Activated T-cell treated with anti-CD3 and anti-CD28 coated beads for 1 hour (primary cell): ENCODE results near the gene PAXX.

Experiments
- DNase-seq: peaks from one replicate; pipeline ENCODE4 v3.0.0-alpha.2; 2020; ENCODE audit warnings: low read depth

PAXX gene

GRCh38 chr9:136952876-136953770 lies 39.1 kb upstream of the PAXX start:
- no peak for DNase-seq

GRCh38 chr9:136953771-136954269 lies 38.4 kb upstream of the PAXX start:
- DNase-seq = no peak

GRCh38 chr9:136954270-136955083 lies 37.7 kb upstream of the PAXX start:
- no peak for DNase-seq

- DNase-seq = no peak
Measured at GRCh38 chr9:136955202-136955942, 36.9 kb upstream of the PAXX start.

GRCh38 chr9:136955943-136956335 lies 36.3 kb upstream of the PAXX start:
- DNase-seq = no peak

DNA sequence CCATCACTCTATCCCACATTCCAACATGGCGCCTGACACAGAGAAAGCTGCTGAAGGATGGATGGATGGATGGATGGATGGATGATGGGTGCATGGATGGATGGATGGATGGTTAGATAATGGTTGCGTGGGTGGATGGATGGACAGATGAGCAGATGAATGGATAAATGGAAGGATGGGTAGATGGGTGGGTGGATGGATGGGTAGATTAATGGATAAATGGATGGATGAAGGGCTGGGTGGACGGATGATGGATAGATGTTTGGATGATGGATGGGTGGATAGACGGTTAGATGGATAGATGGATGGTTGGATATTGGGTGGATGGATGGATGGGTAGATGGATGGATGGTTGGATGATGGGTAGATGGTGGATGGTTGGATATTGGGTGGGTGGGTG lies 35.6 kb upstream of the PAXX start:
- no peak for DNase-seq

DNA sequence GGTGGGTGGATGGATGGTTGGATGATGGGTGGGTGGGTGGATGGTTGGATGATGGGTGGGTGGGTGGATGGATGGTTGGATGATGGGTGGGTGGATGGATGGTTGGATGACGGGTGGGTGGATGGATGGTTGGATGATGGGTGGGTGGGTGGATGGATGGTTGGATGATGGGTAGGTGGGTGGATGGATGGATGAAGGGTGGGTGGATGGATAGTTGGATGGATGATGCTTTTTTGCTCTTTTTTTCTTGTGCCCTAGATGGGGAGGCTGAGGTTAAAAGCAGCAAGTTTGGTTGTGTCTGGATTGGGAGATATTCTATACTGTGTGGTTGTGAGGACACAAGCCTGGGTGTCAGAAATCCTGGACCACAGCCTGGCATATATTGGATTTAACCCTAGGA lies 34.8 kb upstream of the PAXX start:
- no peak for DNase-seq

DNA sequence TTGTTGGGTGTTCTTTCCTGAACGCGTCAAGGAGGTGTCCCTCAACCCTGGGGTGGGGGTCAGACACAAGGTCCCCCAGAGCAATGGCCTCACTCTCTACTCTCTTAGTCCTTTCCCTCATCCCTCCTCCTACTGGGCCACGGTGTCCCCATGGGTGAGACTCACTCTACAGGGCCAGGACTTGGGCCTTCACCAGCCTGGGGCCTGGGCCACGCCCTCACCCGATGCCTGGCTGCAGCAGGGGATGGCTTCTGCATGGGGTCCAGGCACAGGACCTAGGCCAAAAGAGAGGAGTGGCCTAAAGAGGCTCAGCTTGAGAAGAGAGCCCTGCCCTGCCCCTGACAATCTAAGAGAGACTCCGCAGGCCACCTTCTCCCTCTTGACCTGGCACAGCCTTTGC lies 34.3 kb upstream of the PAXX start:
- no peak for DNase-seq

- DNase-seq = no peak
Measured at GRCh38 chr9:136958473-136958872, 33.7 kb upstream of the PAXX start.

GRCh38 chr9:136958898-136959850 lies 33.0 kb upstream of the PAXX start:
- DNase-seq = no peak

DNA sequence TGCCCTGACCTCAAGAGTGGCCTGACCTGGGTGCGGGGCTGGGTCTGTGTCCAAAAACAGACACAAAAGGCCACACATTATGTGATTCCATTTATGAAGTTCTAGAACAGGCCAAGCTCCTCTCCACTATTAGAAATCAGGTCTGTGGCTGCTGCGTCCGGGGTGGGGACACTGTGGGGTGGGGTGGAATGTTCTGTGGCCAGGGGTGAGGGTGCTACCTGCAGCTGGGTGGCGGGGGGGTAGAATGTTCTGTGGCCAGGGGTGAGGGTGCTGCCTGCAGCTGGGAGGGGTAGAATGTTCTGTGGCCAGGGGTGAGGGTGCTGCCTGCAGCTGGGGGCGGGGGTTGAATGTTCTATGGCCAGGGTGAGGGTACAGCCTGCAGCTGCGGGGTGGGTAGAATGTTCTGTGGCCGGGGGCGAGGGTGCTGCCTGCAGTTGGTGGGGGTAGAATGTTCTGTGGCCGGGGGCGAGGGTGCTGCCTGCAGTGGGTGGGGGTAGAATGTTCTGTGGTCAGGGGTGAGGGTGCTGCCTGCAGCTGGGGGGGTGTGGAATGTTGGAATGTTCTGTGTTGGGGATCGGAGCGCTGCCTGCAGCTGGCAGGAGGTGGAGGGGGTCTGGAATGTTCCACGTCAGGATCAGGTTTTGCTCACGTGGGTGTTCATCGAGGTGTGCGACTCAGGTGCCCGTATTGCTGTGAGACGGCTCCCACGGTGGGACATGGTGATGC lies 31.8 kb upstream of the PAXX start:
- DNase-seq = no peak

DNA sequence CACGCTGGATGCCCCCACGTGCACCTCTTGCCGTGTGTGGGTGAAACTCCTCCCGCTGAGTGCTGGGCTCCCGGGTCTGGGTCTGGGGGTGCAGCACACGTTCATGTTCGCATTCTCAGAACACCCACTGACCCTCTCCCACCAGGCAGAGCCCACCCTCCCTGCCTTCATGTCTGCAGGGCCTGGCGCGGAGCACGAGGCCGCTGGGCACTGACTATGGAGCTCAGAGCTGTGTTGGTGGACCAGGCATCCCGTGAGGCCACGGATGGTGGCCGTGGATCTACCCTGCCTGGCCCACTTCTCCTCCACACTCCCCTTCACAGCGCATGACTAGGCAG lies 31.3 kb upstream of the PAXX start:
- DNase-seq = no peak

GRCh38 chr9:136961279-136962065 lies 30.8 kb upstream of the PAXX start:
- no peak for DNase-seq

DNA sequence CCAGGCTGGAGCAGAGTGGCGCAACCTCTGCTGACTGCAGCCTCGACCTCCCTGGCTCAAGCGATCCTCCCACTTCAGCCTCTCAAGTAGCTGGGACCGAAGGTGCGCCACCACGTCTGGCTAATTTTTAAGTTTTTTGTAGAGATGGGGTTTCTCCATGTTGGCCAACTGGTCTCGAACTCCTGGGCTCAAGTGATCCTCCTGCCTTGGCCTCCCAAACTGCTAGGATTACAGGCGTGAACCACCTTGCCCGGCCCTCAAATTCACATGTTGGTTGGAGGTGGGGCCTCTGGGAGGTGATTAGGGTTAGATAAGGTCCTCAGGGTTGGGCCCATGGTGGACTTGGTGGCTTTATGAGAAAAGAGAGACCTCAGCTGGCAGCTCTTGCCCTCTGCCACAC lies 30.1 kb upstream of the PAXX start:
- DNase-seq = no peak

GRCh38 chr9:136962701-136963248 lies 29.4 kb upstream of the PAXX start:
- DNase-seq = no peak

GRCh38 chr9:136963341-136963740 lies 28.9 kb upstream of the PAXX start:
- no peak for DNase-seq

DNA sequence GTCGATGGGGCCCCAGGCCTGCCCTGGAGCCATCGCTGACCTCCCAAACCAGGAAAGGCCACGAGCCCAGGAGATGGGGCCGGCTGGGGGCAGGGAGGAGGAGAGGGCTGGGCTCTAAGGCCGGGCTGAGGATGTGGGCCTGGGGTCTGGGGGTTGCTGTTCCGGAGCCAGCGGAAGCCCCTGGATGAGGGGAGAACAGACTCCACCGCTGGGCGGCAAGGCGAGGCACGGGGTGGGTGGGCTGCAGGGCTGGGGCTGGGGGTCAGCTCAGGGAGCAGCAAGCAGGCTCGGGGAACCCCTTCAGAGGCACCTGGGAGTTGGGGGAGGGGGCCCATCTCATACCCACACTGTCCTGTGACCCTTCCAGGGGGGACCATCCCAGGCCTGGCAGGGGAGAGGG lies 28.5 kb upstream of the PAXX start:
- DNase-seq = no peak

DNA sequence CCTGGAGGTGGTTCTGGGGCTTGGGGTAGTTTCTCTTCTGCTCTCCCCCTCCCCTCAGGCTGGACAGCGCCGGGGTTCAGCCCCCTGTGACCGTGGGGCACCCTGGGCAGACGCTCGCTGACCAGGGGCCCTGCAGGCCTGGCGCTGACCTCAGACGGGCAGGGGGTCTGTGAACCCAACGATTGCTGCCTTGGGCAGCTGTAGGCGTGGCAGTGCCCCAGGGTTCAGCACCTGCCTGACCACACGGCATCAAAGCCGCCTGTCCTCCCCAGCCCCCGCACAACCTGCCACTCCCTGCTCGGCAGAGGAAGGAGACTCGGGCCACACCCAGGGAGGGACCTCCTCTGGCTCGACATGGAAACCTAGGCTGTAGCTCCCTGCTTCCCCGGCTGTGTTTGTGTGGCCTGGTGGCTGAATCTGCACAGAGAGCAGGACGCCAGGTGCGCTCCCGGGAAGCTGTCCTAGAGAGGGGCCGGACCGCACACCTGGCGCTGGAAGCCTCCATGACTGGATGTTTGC lies 28.0 kb upstream of the PAXX start:
- DNase-seq = no peak

DNA sequence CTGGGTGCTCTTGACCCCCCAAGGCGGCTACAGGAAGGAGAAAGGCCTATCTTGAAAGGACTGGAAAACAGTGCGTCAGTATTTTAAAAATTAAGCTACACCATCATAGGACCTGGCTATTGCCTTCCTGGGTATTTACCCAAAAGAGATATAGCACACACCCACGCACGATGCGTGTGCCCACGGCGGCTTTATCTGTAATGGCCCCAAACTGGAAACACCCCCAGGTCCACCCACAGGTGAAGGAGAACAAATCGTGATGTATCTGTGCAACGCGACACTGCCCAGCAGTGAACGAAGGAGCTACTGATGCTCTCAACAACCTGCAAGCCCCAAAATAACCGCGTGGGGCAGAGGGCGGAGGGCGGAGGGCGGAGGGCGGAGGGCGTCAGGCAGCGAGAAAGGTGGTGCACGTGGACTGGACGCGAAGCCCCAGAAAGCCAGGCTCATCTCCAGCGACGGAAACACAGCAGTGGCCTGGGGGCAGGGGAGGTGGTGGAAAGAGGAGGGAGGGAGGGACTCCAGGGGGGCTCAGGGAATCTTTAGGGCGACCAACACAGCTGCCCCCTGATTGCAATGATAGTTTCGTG lies 27.3 kb upstream of the PAXX start:
- DNase-seq = no peak
